Stimulated activated CD4-positive, alpha-beta T cell treated with anti-CD3 and anti-CD28 coated beads, Interleukin-4, amount 100 ng/mL, for 1 hour (primary cell): ENCODE results near the gene ARMC8.

ENCODE experiments used
- DNase-seq: peaks from one replicate; pipeline ENCODE4 v3.0.0-alpha.2; 2020

ARMC8 gene

GRCh38 chr3:138253609-138254008, 66.5 kb downstream of the ARMC8 start:
- no peak for DNase-seq

GRCh38 chr3:138254216-138254615, 67.1 kb downstream of the ARMC8 start:
- DNase-seq = no peak

GRCh38 chr3:138256022-138256421, 68.9 kb downstream of the ARMC8 start:
- DNase-seq = no peak

- DNase-seq = no peak
Observed at GRCh38 chr3:138257986-138258385, 70.9 kb downstream of the ARMC8 start.

- DNase-seq = no peak
Observed at GRCh38 chr3:138259126-138259525, 72.0 kb downstream of the ARMC8 start.

GRCh38 chr3:138260611-138261010, 73.5 kb downstream of the ARMC8 start:
- DNase-seq = no peak

- DNase-seq = no peak
Observed at GRCh38 chr3:138263104-138263503, 76.0 kb downstream of the ARMC8 start.

- DNase-seq = no peak
Observed at GRCh38 chr3:138265745-138266144, 78.6 kb downstream of the ARMC8 start.

- no peak for DNase-seq
Observed at GRCh38 chr3:138267083-138267482, 80.0 kb downstream of the ARMC8 start.

GRCh38 chr3:138270245-138270644, 83.1 kb downstream of the ARMC8 start:
- DNase-seq = no peak

GRCh38 chr3:138271189-138271794, 84.2 kb downstream of the ARMC8 start:
- DNase-seq = no peak

GRCh38 chr3:138281561-138281960, 94.5 kb downstream of the ARMC8 start:
- no peak for DNase-seq

- no peak for DNase-seq
Observed at GRCh38 chr3:138282836-138283235, 95.7 kb downstream of the ARMC8 start.

GRCh38 chr3:138284079-138284478, 97.0 kb downstream of the ARMC8 start:
- DNase-seq = no peak

GRCh38 chr3:138284957-138285477, 97.9 kb downstream of the ARMC8 start:
- no peak for DNase-seq

GRCh38 chr3:138289260-138289659, 102.2 kb downstream of the ARMC8 start:
- DNase-seq = no peak

- no peak for DNase-seq
Observed at GRCh38 chr3:138289701-138290100, 102.6 kb downstream of the ARMC8 start.

- DNase-seq = no peak
Observed at GRCh38 chr3:138296639-138297038, 109.5 kb downstream of the ARMC8 start.

- no peak for DNase-seq
Observed at GRCh38 chr3:138297059-138297607, 110.0 kb downstream of the ARMC8 start.

GRCh38 chr3:138297876-138298275, 110.8 kb downstream of the ARMC8 start:
- no peak for DNase-seq

GRCh38 chr3:138300647-138301046, 113.5 kb downstream of the ARMC8 start:
- no peak for DNase-seq

- DNase-seq = no peak
Observed at GRCh38 chr3:138303474-138303873, 116.4 kb downstream of the ARMC8 start.

GRCh38 chr3:138307899-138308298, 120.8 kb downstream of the ARMC8 start:
- DNase-seq = no peak

- DNase-seq = no peak
Observed at GRCh38 chr3:138308783-138309182, 121.7 kb downstream of the ARMC8 start.

- DNase-seq = no peak
Observed at GRCh38 chr3:138310494-138310893, 123.4 kb downstream of the ARMC8 start.
